Glutamatergic neuron (in vitro differentiated cells): ENCODE results near the gene RAB34. TPM values are rescaled to one million over a fixed set of nuclear protein-coding genes. Genes with fewer than 3 reads are reported as not detected.
A peak's percentile ranks its signal among the peaks of the same experiment; 100 is the strongest.

Source experiments
- DNase-seq: peaks from one replicate; pipeline ENCODE4 v3.0.0; 2022
- H3K27ac Mint-ChIP-seq: one replicate; pipeline ENCODE4 v1.8.0; 2020; ENCODE audit warnings: mild to moderate bottlenecking, mixed read lengths, inconsistent platforms; ENCODE audit not compliant: unreplicated experiment
- H3K27me3 Mint-ChIP-seq: one replicate; pipeline ENCODE4 v1.8.0; 2020; ENCODE audit warnings: mild to moderate bottlenecking, moderate library complexity, mixed read lengths, inconsistent platforms; ENCODE audit not compliant: unreplicated experiment
- H3K36me3 Mint-ChIP-seq: one replicate; pipeline ENCODE4 v1.8.0; 2020; ENCODE audit warnings: mild to moderate bottlenecking, mixed read lengths, inconsistent platforms; ENCODE audit not compliant: unreplicated experiment
- H3K4me1 Mint-ChIP-seq: one replicate; pipeline ENCODE4 v1.8.0; 2020; ENCODE audit warnings: mild to moderate bottlenecking, low read depth, mixed read lengths, inconsistent platforms; ENCODE audit not compliant: unreplicated experiment
- H3K4me3 Mint-ChIP-seq: one replicate; pipeline ENCODE4 v1.8.0; 2020; ENCODE audit warnings: mild to moderate bottlenecking, mixed read lengths, inconsistent platforms; ENCODE audit not compliant: unreplicated experiment
- H3K9me3 Mint-ChIP-seq: one replicate; pipeline ENCODE4 v1.8.0; 2020; ENCODE audit warnings: mild to moderate bottlenecking, moderate library complexity, mixed read lengths, inconsistent platforms; ENCODE audit not compliant: unreplicated experiment
- total RNA-seq: library from RNA; stranded (reverse); fragmentation: NEBNext Ultra II Directional; extraction: Animal tissue kit (Norgen Biotek cat#: 25700); gene quantifications from one replicate; pipeline ENCODE4 v1.2.1, GENCODE V29; 2021; ENCODE audit not compliant: unreplicated experiment
- TF ChIP-seq, protein P1 (sequence below): fragments of 200-600 bp; sonication (generic); IDR thresholded peaks from one replicate; pipeline ENCODE4 v1.5.0; 2021; ENCODE audit not compliant: partially characterized antibody, unreplicated experiment

The RAB34 gene
- total RNA-seq, 1 donor from 2014 or later, result 54.3 TPM

DNA sequence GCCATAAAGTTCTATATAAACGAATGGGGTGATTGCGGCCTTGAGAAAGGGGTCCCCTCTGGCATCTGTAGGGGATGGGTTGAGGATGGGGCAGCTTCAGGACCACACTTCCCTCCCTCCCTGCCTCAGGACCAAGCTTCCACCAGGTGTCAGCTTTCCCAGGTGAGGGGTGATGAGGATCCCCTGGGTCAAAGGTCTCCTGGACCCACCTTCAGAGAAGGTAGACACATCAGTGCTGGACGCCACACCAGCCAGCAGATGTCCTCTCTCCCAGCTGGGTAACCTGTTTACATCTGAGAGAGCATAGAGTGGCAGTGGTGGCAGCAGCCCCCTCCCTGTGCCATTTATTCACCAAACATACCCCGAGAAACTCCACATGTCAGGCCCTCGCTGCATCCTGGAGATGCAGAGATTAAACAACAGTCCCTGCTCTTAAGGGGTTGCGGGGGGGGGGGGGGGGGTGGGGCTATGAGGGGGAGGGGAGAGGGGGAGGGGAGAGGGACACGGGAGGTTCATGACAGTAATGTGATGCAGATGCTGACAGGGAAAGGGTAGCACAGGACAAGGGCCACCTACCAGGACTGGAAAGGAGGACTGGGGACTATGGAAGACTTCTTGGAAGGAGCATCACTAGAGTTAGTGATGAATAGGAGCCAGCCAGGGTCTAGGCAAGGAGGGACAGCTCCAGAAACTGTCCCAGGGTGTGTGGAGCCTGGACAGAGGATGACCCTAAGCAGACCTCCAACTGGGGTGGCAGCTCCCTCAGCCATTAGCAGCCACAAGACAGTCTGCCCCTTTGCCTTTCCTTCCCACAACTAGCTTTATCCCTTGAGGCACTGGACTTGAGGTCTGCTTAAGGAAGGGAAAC lies 11.0 kb downstream of the RAB34 start:
- H3K27ac Mint-ChIP-seq, result no peak overlapping the region
- H3K9me3 Mint-ChIP-seq, result peaks cover 15% of the 10 kb centered on the region
- no peak for DNase-seq
- H3K27me3 Mint-ChIP-seq, result peaks cover 19% of the 10 kb centered on the region
- TF ChIP-seq, protein P1, sequence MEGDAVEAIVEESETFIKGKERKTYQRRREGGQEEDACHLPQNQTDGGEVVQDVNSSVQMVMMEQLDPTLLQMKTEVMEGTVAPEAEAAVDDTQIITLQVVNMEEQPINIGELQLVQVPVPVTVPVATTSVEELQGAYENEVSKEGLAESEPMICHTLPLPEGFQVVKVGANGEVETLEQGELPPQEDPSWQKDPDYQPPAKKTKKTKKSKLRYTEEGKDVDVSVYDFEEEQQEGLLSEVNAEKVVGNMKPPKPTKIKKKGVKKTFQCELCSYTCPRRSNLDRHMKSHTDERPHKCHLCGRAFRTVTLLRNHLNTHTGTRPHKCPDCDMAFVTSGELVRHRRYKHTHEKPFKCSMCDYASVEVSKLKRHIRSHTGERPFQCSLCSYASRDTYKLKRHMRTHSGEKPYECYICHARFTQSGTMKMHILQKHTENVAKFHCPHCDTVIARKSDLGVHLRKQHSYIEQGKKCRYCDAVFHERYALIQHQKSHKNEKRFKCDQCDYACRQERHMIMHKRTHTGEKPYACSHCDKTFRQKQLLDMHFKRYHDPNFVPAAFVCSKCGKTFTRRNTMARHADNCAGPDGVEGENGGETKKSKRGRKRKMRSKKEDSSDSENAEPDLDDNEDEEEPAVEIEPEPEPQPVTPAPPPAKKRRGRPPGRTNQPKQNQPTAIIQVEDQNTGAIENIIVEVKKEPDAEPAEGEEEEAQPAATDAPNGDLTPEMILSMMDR, result no peak
- peaks cover 10% of the 10 kb centered on the region for H3K36me3 Mint-ChIP-seq
- H3K4me3 Mint-ChIP-seq, result peak overlapping the region; percentile 36
- H3K4me1 Mint-ChIP-seq, result peaks cover 8% of the 10 kb centered on the region

DNA sequence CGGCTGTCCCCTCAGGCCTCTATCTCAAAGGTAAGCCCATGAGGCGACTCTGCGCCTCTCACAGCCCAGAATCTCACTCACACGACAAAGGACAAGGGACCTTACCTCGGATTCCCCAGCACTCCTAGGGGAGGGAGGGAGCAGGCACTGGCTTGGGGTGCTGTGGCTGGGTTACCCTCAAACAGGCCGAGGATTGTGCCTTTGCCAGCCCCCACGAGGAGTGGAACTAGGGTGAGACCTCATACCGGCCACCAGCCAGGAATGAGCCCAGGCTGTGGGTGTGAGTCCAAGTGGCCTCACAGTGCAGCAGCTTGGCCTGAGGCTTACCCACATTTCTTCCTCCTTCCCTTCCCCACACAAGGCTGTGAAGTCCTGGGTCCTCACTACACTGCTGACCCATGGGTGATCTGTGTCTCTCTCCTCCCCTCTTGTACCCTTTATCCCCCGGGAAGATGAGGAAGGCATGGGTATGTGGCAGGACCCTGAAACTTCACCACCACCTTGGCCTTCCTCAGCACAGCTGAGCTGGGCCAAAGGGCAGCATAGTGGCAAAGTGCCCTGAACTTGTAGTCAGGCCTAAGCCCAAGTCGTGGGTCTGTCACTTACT lies 11.8 kb downstream of the RAB34 start:
- peaks cover 10% of the 10 kb centered on the region for H3K36me3 Mint-ChIP-seq

DNA sequence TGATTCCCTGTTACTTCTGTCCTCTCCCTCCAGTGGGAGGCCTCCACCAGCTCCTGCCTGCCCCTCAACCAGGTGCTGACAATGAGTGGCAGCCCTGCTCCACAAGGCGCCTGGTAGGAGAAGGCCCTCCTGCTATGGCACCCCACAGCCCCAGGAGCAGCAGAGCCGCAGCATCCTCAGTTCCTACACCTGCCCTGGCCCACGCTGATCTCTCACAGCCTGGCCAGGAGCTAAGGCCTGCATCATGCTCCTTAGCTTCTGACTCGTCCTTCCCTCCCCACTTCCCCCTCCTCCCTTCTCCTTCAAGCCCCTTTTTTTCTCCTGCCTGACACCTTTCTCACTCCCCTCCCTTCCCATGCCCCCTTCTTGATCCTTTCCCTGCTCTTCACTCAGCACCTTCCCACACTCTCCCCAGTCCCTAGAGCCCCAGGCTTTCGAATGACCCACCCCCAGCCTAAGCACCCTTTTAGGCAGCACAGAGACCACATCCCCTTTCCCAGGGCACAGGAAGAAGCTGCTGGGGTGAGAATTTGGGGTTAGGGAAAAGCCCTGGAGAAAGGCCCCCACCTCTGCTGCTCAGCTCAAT lies 12.5 kb downstream of the RAB34 start:
- Mint-ChIP-seq H3K27me3 (peaks cover 19% of the 10 kb centered on the region), H3K4me1 (peaks cover 8% of the 10 kb centered on the region), H3K27ac (no peak overlapping the region), H3K4me3 (no peak overlapping the region), H3K36me3 (peaks cover 10% of the 10 kb centered on the region), H3K9me3 (peaks cover 10% of the 10 kb centered on the region)
- DNase-seq, result no peak
- TF ChIP-seq, protein P1, result no peak

More for the DNA sequence above, 11.8 kb downstream of the RAB34 start:
- TF ChIP-seq, protein P1, result no peak
- H3K27ac Mint-ChIP-seq, result peak overlapping the region; percentile 33
- H3K4me3 Mint-ChIP-seq, result no peak overlapping the region
- H3K9me3 Mint-ChIP-seq, result peaks cover 12% of the 10 kb centered on the region
- peaks cover 21% of the 10 kb centered on the region for H3K27me3 Mint-ChIP-seq
- H3K4me1 Mint-ChIP-seq, result peaks cover 8% of the 10 kb centered on the region
- no peak for DNase-seq

DNA sequence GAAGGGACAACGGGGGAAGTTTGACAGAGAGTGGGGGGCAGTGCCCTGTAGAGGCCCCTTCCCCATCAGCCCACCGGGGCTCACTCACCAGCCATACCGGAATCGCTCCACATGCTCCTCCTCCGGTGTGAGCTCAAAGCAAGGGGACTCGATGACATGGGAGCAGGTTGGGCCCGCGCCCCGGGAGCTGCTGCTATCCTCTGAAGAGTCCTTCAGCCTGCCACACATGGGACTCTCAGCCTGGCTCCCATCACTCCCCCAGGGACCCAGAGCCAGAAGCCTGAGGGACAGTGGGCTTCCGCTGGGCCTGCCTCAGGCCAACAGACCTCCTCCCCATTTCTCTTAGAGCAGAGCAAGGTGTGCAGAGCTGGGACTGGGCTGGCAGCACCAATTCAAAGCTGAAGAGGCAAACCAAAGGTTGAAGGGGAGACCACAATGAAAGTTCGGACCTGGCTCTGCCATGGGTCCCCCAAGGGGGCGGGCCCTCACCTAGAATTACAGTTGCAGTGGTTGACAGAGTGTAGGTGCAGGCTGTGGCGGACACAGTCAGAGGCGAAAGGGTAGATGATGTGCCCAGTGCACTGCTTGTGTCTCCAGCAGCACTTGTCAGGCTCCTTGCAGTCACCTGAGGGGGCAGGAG lies 13.3 kb downstream of the RAB34 start:
- H3K4me3 Mint-ChIP-seq, result no peak overlapping the region
- peaks cover 8% of the 10 kb centered on the region for H3K4me1 Mint-ChIP-seq
- H3K36me3 Mint-ChIP-seq, result peaks cover 10% of the 10 kb centered on the region
- H3K9me3 Mint-ChIP-seq, result peaks cover 10% of the 10 kb centered on the region
- H3K27ac Mint-ChIP-seq, result peak overlapping the region; percentile 72
- no peak for DNase-seq
- TF ChIP-seq, protein P1, result no peak
- peaks cover 17% of the 10 kb centered on the region for H3K27me3 Mint-ChIP-seq
